KMS-11 (cell line): Measurements from ENCODE around the gene NLGN4X.

Source experiments
- H2AFZ ChIP-seq: fragments of 200-600 bp; sonication (generic); 2 replicates; pipeline ENCODE4 v1.6.1; 2016; ENCODE audit warnings: antibody characterized with exemption, mixed run types, low read depth
- H3K27ac ChIP-seq: fragments of 200-600 bp; sonication (generic); 2 replicates; pipeline ENCODE4 v1.6.1; 2016; ENCODE audit warnings: mild to moderate bottlenecking, mixed run types
- H3K27me3 ChIP-seq: fragments of 200-600 bp; sonication (generic); 2 replicates; pipeline ENCODE4 v1.6.1; 2017; ENCODE audit warnings: mild to moderate bottlenecking, low read depth, mixed run types, moderate library complexity; ENCODE audit not compliant: insufficient read depth
- H3K36me3 ChIP-seq: fragments of 200-600 bp; sonication (generic); 2 replicates; pipeline ENCODE4 v1.6.1; 2017; ENCODE audit warnings: mild to moderate bottlenecking, mixed run types; ENCODE audit not compliant: insufficient read depth
- H3K4me1 ChIP-seq: fragments of 200-600 bp; sonication (generic); 2 replicates; pipeline ENCODE4 v1.6.1; 2016; ENCODE audit warnings: mild to moderate bottlenecking, low read depth, mixed run types; ENCODE audit not compliant: poor library complexity, severe bottlenecking
- H3K4me2 ChIP-seq: fragments of 200-600 bp; sonication (generic); 2 replicates; pipeline ENCODE4 v1.7.0; 2016; ENCODE audit warnings: mild to moderate bottlenecking, mixed run types
- H3K4me3 ChIP-seq: fragments of 200-600 bp; sonication (generic); IDR thresholded peaks from 2 replicates; pipeline ENCODE4 v1.6.1; 2017; ENCODE audit warnings: low read depth, low read length, mixed read lengths; ENCODE audit not compliant: insufficient read depth
- H3K79me2 ChIP-seq: fragments of 200-600 bp; sonication (generic); 2 replicates; pipeline ENCODE4 v1.6.1; 2016; ENCODE audit warnings: low read depth, mixed run types; ENCODE audit not compliant: insufficient read depth
- H3K9ac ChIP-seq: fragments of 200-600 bp; sonication (generic); 2 replicates; pipeline ENCODE4 v1.6.1; 2016; ENCODE audit warnings: mild to moderate bottlenecking, mixed run types
- H4K20me1 ChIP-seq: fragments of 200-600 bp; sonication (generic); 2 replicates; pipeline ENCODE4 v1.6.1; 2016; ENCODE audit warnings: mild to moderate bottlenecking, mixed run types; ENCODE audit not compliant: insufficient read depth
- TF ChIP-seq, protein P1 (sequence below): fragments of 200-600 bp; sonication (generic); conservative IDR thresholded peaks from 2 replicates; pipeline ENCODE4 v1.6.1; 2017; ENCODE audit warnings: low read depth, mild to moderate bottlenecking, antibody characterized with exemption, low read length, moderate library complexity, mixed read lengths

The NLGN4X gene

DNA sequence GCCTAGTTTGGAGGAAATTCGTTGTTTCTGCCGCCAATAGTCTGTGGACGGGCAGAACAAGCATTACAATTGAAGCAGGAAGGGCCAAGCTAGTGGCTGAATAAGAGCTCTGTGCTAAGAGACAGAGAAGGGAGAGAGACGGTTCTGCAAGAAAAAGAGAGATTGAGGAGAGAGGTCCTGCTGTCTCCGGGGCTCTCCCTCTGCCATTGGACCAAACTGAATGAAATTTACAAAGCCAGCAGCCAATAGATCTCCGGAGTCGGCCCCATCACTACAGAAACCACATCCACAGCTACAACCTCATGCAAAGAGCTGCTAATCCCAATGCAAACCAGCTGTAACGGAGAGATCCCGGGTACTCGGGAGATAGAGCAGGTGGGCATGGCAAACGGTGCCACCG is at the start of gene NLGN4X:
NLGN4X (minus strand) TSS at position 148 of the 400 bp plus-strand sequence. CDS start 77,401 bp downstream, outside the sequence.
- TF ChIP-seq, protein P1, sequence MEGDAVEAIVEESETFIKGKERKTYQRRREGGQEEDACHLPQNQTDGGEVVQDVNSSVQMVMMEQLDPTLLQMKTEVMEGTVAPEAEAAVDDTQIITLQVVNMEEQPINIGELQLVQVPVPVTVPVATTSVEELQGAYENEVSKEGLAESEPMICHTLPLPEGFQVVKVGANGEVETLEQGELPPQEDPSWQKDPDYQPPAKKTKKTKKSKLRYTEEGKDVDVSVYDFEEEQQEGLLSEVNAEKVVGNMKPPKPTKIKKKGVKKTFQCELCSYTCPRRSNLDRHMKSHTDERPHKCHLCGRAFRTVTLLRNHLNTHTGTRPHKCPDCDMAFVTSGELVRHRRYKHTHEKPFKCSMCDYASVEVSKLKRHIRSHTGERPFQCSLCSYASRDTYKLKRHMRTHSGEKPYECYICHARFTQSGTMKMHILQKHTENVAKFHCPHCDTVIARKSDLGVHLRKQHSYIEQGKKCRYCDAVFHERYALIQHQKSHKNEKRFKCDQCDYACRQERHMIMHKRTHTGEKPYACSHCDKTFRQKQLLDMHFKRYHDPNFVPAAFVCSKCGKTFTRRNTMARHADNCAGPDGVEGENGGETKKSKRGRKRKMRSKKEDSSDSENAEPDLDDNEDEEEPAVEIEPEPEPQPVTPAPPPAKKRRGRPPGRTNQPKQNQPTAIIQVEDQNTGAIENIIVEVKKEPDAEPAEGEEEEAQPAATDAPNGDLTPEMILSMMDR = no peak
- H3K9ac ChIP-seq = no peak within 1 kb of the TSS

DNA sequence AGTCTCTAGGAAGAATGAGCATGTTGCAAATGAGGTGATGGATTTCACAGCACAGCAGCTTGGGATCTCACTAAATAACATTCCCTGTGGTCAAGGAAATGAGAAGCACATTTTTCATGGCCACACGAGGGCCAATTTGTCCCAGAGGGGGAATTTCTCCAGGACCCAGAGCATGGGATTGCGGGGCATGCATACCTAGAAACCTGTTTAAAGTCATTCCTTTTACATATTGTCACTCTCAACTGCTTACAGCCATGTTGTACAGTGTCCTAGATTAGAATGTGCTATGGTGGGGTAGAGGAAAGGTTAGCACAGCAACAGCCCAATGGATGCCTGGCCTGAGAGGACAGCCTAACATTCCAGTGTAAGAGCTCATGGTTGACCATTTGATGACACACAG is 37.4 kb upstream of the NLGN4X start:
- Histone ChIP-seq H3K27me3 (no peaks in the 10 kb centered on the region), H3K4me3 (no peak overlapping the region), H2AFZ (no peak overlapping the region), H3K36me3 (no peaks in the 10 kb centered on the region), H3K9ac (no peak overlapping the region), H3K4me1 (no peaks in the 10 kb centered on the region), H3K4me2 (no peak overlapping the region), H3K27ac (no peak overlapping the region), H4K20me1 (no peaks in the 10 kb centered on the region), H3K79me2 (no peaks in the 10 kb centered on the region)
- TF ChIP-seq, protein P1 = no peak

More for the DNA sequence above, at the start of gene NLGN4X:
- Histone ChIP-seq H3K27me3 (no peaks in the 10 kb centered on the region), H2AFZ (no peak within 1 kb of the TSS), H3K79me2 (no peaks in the 10 kb centered on the region), H4K20me1 (no peaks in the 10 kb centered on the region), H3K36me3 (no peaks in the 10 kb centered on the region), H3K27ac (no peak within 1 kb of the TSS), H3K4me1 (no peaks in the 10 kb centered on the region), H3K4me3 (no peak within 1 kb of the TSS), H3K4me2 (no peak within 1 kb of the TSS)

DNA sequence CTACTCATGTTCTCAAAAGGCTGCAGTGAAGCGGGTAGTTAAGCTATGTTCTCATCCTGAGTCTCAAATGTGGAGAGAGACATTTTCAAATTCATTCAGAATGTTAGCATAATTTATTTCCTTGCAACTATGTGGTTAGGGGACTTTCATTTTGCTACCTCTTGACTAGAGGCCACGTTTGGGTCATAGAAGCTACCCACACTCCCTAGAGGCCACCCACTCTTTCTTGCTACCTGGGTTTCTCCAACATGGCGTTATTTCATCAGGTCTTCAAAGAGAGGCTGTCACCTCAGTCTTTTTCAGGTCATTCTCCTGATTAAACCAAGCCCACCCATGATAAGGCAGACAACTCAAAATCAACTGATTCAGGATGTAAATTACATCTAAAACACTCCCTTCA is 34.3 kb upstream of the NLGN4X start:
- Histone ChIP-seq H3K4me3 (no peak overlapping the region), H3K36me3 (no peaks in the 10 kb centered on the region), H3K27me3 (no peaks in the 10 kb centered on the region), H3K4me1 (no peaks in the 10 kb centered on the region), H3K27ac (no peak overlapping the region), H3K79me2 (no peaks in the 10 kb centered on the region), H4K20me1 (no peaks in the 10 kb centered on the region), H3K9ac (no peak overlapping the region), H3K4me2 (no peak overlapping the region), H2AFZ (no peak overlapping the region)
- TF ChIP-seq, protein P1 = no peak

DNA sequence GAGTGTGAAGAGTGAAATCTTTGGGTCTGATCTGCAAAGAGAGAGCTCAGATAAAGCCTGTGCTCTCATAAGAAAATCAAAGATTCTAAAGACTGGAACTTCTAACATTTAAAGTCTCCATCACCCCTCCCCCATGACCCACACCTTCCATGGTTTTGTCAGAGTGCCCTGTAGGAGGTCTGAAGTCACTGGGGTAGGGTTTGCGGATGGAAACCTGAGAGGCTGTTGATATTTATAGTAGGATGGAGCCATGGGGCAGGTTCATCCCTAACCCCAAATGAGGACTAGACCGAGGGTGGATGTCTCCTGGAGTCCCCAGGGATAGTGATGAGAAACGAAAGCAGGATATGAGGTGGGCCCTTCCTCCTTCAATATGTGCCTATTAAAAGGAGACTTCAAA is 28.4 kb upstream of the NLGN4X start:
- no peaks in the 10 kb centered on the region for H4K20me1 ChIP-seq
- no peaks in the 10 kb centered on the region for H3K27me3 ChIP-seq
- H2AFZ ChIP-seq = no peak overlapping the region
- H3K79me2 ChIP-seq = no peaks in the 10 kb centered on the region
- no peak overlapping the region for H3K27ac ChIP-seq
- TF ChIP-seq, protein P1 = no peak
- H3K4me1 ChIP-seq = no peaks in the 10 kb centered on the region
- no peak overlapping the region for H3K4me2 ChIP-seq
- H3K36me3 ChIP-seq = no peaks in the 10 kb centered on the region
- no peak overlapping the region for H3K9ac ChIP-seq
- H3K4me3 ChIP-seq = no peak overlapping the region
